IMR-90 (cell line): ENCODE measurements around the gene SLC6A6. TPM values are rescaled to one million over a fixed set of nuclear protein-coding genes. Genes with fewer than 3 reads are reported as not detected.

Source experiments
- ATAC-seq: fragments of 200-7000 bp; cut with Tn5 transposase; 2 replicates; pipeline ENCODE4 v1.9.1; 2020; ENCODE audit warnings: low read depth, mild to moderate bottlenecking, moderate library complexity
- BruUV-seq: library from RNA; stranded (reverse); fragments of 400-500 nt; replicated peaks from 2 replicates; lab custom pipeline; 2021; lab: Mats Ljungman, UMichigan
- CTCF ChIA-PET: fragments of 300-600 bp; formaldehyde crosslinking; extraction: SDS; loops from one replicate; lab custom pipeline; 2021; ENCODE audit warnings: antibody characterized with exemption; lab: Yijun Ruan, JAX
- POLR2A ChIA-PET: fragments of 300-600 bp; sonication (Branson Sonifier 250); formaldehyde crosslinking; loops from one replicate; lab custom pipeline; 2022; ENCODE audit warnings: antibody characterized with exemption; ENCODE audit not compliant: unreplicated experiment; lab: Charles Lee
- DNase-seq: peaks from one replicate; pipeline ENCODE4 v3.0.0; 2013
- H2AFZ ChIP-seq: replicated peaks from 2 replicates; pipeline ENCODE3; 2013; ENCODE audit warnings: low read length, mild to moderate bottlenecking; ENCODE audit not compliant: poor library complexity
- H2AK5ac ChIP-seq: 2 replicates; pipeline ENCODE4 v1.6.1; 2013; ENCODE audit warnings: low read depth, low read length, inconsistent platforms
- H2AK9ac ChIP-seq: replicated peaks from 2 replicates; pipeline ENCODE3; 2013; ENCODE audit warnings: mild to moderate bottlenecking, low read depth, low read length, moderate library complexity; ENCODE audit not compliant: poor library complexity
- H2BK120ac ChIP-seq: 2 replicates; pipeline ENCODE4 v1.6.1; 2013; ENCODE audit warnings: low read depth, low read length, inconsistent platforms
- H2BK15ac ChIP-seq: 3 replicates; pipeline ENCODE4 v1.6.1; 2013; ENCODE audit warnings: low read depth, low read length, inconsistent platforms
- H2BK20ac ChIP-seq: 2 replicates; pipeline ENCODE4 v1.6.1; 2013; ENCODE audit warnings: low read depth, mild to moderate bottlenecking, inconsistent platforms, low read length, moderate library complexity
- H2BK5ac ChIP-seq: 2 replicates; pipeline ENCODE4 v1.6.1; 2013; ENCODE audit warnings: mild to moderate bottlenecking, low read depth, low read length, inconsistent platforms; ENCODE audit not compliant: poor library complexity, severe bottlenecking
- H3K14ac ChIP-seq: replicated peaks from 2 replicates; pipeline ENCODE4 v1.6.1; 2013; ENCODE audit warnings: low read depth, low read length, inconsistent platforms
- H3K18ac ChIP-seq: 2 replicates; pipeline ENCODE4 v1.6.1; 2013; ENCODE audit warnings: low read depth, low read length, control low read depth
- H3K23ac ChIP-seq: 2 replicates; pipeline ENCODE4 v1.6.1; 2013; ENCODE audit warnings: low read depth, low read length, inconsistent platforms
- H3K27ac ChIP-seq: 2 replicates; pipeline ENCODE4 v1.5.1; 2013; ENCODE audit warnings: mild to moderate bottlenecking, control low read depth, low read length; ENCODE audit not compliant: insufficient read depth
- H3K27me3 ChIP-seq: 2 replicates; pipeline ENCODE4 v1.6.1; 2013; ENCODE audit warnings: low read length; ENCODE audit not compliant: control insufficient read depth, insufficient read depth
- H3K36me3 ChIP-seq: 2 replicates; pipeline ENCODE4 v1.6.1; 2013; ENCODE audit warnings: low read length, mixed read lengths; ENCODE audit not compliant: control insufficient read depth, insufficient read depth
- H3K4ac ChIP-seq: 2 replicates; pipeline ENCODE4 v1.6.1; 2013; ENCODE audit warnings: low read depth, low read length, inconsistent platforms
- H3K4me1 ChIP-seq: 2 replicates; pipeline ENCODE4 v1.6.1; 2013; ENCODE audit warnings: low read length, mixed read lengths; ENCODE audit not compliant: control insufficient read depth, insufficient read depth
- H3K4me2 ChIP-seq: 2 replicates; pipeline ENCODE4 v1.6.1; 2013; ENCODE audit warnings: low read depth, mild to moderate bottlenecking, control low read depth, low read length, moderate library complexity
- H3K4me3 ChIP-seq: 2 replicates; pipeline ENCODE4 v1.5.1; 2013; ENCODE audit warnings: low read depth, mild to moderate bottlenecking, control low read depth, low read length, moderate library complexity; ENCODE audit not compliant: insufficient read depth
- H3K56ac ChIP-seq: 2 replicates; pipeline ENCODE4 v1.6.1; 2013; ENCODE audit warnings: low read length, inconsistent platforms; ENCODE audit not compliant: insufficient read depth; ENCODE audit errors: extremely low read depth
- H3K79me1 ChIP-seq, 2 experiments: 2 replicates each; pipeline ENCODE4 v1.6.1; 2013; ENCODE audit warnings: low read length in 2 of 2, inconsistent platforms in 1 of 2, low read depth in 1 of 2
- H3K9ac ChIP-seq: 2 replicates; pipeline ENCODE4 v1.6.1; 2013; ENCODE audit warnings: low read depth, low read length, control low read depth
- H3K9me1 ChIP-seq: 2 replicates; pipeline ENCODE4 v1.6.1; 2013; ENCODE audit warnings: low read length, inconsistent platforms; ENCODE audit not compliant: insufficient read depth
- H3K9me3 ChIP-seq: 2 replicates; pipeline ENCODE4 v1.6.1; 2013; ENCODE audit warnings: low read length; ENCODE audit not compliant: control insufficient read depth, insufficient read depth
- H4K20me1 ChIP-seq: 2 replicates; pipeline ENCODE4 v1.6.1; 2013; ENCODE audit warnings: low read length, inconsistent platforms; ENCODE audit not compliant: insufficient read depth
- H4K5ac ChIP-seq: 2 replicates; pipeline ENCODE4 v1.6.1; 2013; ENCODE audit warnings: mild to moderate bottlenecking, low read depth, low read length, control low read depth
- H4K8ac ChIP-seq, 2 experiments: 2 replicates each; pipeline ENCODE4 v1.6.1; 2013; ENCODE audit warnings: low read depth in 2 of 2, low read length in 2 of 2, control low read depth in 1 of 2, inconsistent platforms in 1 of 2
- H4K91ac ChIP-seq: 2 replicates; pipeline ENCODE4 v1.6.1; 2013; ENCODE audit warnings: low read depth, low read length, inconsistent platforms; ENCODE audit not compliant: insufficient read depth
- NFE2L2 ChIP-seq: fragments of 150-350 bp; IDR thresholded peaks from 2 replicates; pipeline ENCODE4 v1.6.1; 2016; ENCODE audit warnings: low read depth, mild to moderate bottlenecking, low read length
- RAD21 ChIP-seq: IDR thresholded peaks from 2 replicates; pipeline ENCODE4 v1.6.1; 2012; ENCODE audit warnings: low read length, improper control_type of control experiment
- RFX5 ChIP-seq: IDR thresholded peaks from 2 replicates; pipeline ENCODE4 v1.8.0; 2012; ENCODE audit warnings: low read depth, mild to moderate bottlenecking, low read length, moderate library complexity
- SMC3 ChIP-seq: fragments of 150-350 bp; IDR thresholded peaks from 2 replicates; pipeline ENCODE4 v1.6.1; 2016; ENCODE audit warnings: low read depth, mild to moderate bottlenecking, antibody characterized with exemption, low read length, moderate library complexity
- WGBS, 2 experiments: methylation state at CpG; one replicate each; pipeline versions ENCODE4 v1.1.5 to v1.1.7; 2013; ENCODE audit warnings: missing lambda C conversion rate in 2 of 2; ENCODE audit not compliant: insufficient read length in 1 of 2; ENCODE audit errors: extremely low coverage in 2 of 2; 5-methylcytosine and 5-hydroxymethylcytosine counted together
- dilution Hi-C: fragments of 300-500 bp; cut with HindIII; formaldehyde crosslinking; loops from one replicate; pipeline ENCODE4 v1.14.3; 2018; ENCODE audit warnings: low sequenced_read_pairs; ENCODE audit not compliant: unreplicated experiment
- in situ Hi-C: fragments of 300-500 bp; cut with MboI; formaldehyde crosslinking; loops from 3 replicates; pipeline ENCODE4 v1.14.3; 2019; ENCODE audit warnings: low sequenced_read_pairs, inconsistent platforms, mixed read lengths
- intact Hi-C: fragments of 100-400 bp; cut with micrococcal nuclease; formaldehyde crosslinking; loops from 2 replicates; pipeline ENCODE4 v1.10.0; 2022
- polyA plus RNA-seq, 3 experiments: library from polyadenylated mRNA; depleted of rRNA; stranded (reverse); fragments of >200 nt; gene quantifications; 2 replicates each; pipeline ENCODE4 v1.2.3, GENCODE V29; 2012; ENCODE audit warnings: low replicate concordance in 1 of 3
- total RNA-seq: library from RNA; depleted of rRNA; stranded (reverse); fragments of >200 nt; gene quantifications from 2 replicates; pipeline ENCODE4 v1.2.3, GENCODE V29; 2012
- TF ChIP-seq, protein P1 (sequence below): fragments of 150-350 bp; IDR thresholded peaks from 2 replicates; pipeline ENCODE4 v1.6.1; 2017; ENCODE audit warnings: mild to moderate bottlenecking, antibody characterized with exemption, low read length, low read depth
- TF ChIP-seq, protein P2 (sequence below): fragments of 150-350 bp; IDR thresholded peaks from 2 replicates; pipeline ENCODE4 v1.6.1; 2016; ENCODE audit warnings: low read depth, mild to moderate bottlenecking, low read length, moderate library complexity, borderline replicate concordance

SLC6A6 gene
- total and polyA plus RNA-seq, 2 of the 4 experiments (the other 2 are of a cell fraction) = 29.9 to 39.4 TPM

DNA sequence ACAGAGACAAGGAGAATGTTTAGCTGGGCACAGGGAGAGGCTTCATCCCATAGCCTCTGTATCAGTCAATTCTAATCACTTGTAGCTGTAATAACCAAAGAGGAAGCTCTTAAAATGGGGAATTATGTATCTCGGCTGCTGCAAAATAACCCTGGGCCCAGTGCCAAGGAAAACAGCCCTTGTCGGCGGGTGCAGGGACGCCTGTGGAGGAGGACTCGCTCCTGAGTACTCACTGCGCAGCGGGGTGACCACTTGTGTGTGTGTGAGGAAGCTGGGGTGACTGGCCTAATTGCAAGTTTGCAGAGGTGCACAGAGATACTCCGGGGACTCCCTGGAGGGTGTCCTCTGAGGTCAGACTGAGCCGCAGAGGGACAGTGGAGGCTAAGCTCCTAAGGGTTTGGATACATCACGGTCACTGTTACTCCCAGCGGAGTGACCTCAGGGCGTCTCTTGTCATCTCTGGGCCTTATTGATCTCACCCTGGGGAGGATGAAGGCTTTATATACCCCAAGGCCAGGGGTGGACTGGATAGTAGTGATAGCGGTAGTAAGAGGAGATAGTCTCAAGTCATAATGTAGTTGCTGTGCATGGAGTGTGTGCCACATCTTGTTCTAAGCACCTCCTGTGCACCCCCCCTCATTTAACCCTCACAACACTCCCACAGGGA lies 37.2 kb downstream of the SLC6A6 start:
- Histone ChIP-seq H2BK5ac (no peak overlapping the region), H3K56ac (no peak overlapping the region), H2AK5ac (peak overlapping the region; percentile 29; the same call in 1 of the 2 replicates), H3K27me3 (no peaks in the 10 kb centered on the region), H3K4ac (peak overlapping the region; percentile 21), H2BK20ac (no peak overlapping the region), H3K9me1 (peaks cover 12% of the 10 kb centered on the region), H3K27ac (no peak overlapping the region), H2BK120ac (no peak overlapping the region), H2AFZ (no peak overlapping the region), H3K14ac (no peak overlapping the region), H3K23ac (0 out of 2 replicates have a peak overlapping the region, but pooled peaks have one; percentile 24), H3K79me1 (peaks cover 45 to 86% of the 10 kb centered on the region in 2 experiments), H4K8ac (no peak overlapping the region), H2AK9ac (no peak overlapping the region), H4K20me1 (peaks cover 41% of the 10 kb centered on the region), H3K36me3 (peaks cover 11% of the 10 kb centered on the region), H3K9me3 (no peaks in the 10 kb centered on the region), H3K4me2 (no peak overlapping the region), H3K18ac (no peak overlapping the region), H3K9ac (no peak overlapping the region), H3K4me3 (no peak overlapping the region), H4K91ac (no peak overlapping the region), H2BK15ac (no peak overlapping the region), H3K4me1 (peaks cover 30% of the 10 kb centered on the region), H4K5ac (no peak overlapping the region)
- TF ChIP-seq, protein P1, sequence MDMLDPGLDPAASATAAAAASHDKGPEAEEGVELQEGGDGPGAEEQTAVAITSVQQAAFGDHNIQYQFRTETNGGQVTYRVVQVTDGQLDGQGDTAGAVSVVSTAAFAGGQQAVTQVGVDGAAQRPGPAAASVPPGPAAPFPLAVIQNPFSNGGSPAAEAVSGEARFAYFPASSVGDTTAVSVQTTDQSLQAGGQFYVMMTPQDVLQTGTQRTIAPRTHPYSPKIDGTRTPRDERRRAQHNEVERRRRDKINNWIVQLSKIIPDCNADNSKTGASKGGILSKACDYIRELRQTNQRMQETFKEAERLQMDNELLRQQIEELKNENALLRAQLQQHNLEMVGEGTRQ = no peak
- no peak for TF ChIP-seq RAD21
- TF ChIP-seq SMC3 = no peak
- TF ChIP-seq RFX5 = no peak
- TF ChIP-seq NFE2L2 = no peak
- TF ChIP-seq, protein P2, sequence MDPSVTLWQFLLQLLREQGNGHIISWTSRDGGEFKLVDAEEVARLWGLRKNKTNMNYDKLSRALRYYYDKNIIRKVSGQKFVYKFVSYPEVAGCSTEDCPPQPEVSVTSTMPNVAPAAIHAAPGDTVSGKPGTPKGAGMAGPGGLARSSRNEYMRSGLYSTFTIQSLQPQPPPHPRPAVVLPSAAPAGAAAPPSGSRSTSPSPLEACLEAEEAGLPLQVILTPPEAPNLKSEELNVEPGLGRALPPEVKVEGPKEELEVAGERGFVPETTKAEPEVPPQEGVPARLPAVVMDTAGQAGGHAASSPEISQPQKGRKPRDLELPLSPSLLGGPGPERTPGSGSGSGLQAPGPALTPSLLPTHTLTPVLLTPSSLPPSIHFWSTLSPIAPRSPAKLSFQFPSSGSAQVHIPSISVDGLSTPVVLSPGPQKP = no peak
- ATAC-seq (no peak; the same call in none of the 2 replicates), DNase-seq (peak; percentile 52)
- no TSS peak for BruUV-seq
- dilution Hi-C loops = no loop called here
- WGBS, 2 experiments = 53% methylated on average over 2 of the region's 13 CpGs; no CpG with 5 or more reads in 1 of the 2 experiments
- in situ Hi-C loops = no loop called here
- ChIA-PET POLR2A (no interaction called here), CTCF (interaction anchor here (0.5 kb wide), 1 partner anchor 140 kb away, joined by 6 read pairs; no protein-coding TSS in a partner anchor)
- intact Hi-C loops = no loop called here
